Naive thymus-derived CD4-positive, alpha-beta T cell (primary cell): ENCODE data around the gene EVA1B. TPM values are rescaled to one million over a fixed set of nuclear protein-coding genes. Genes with fewer than 3 reads are reported as not detected.

Experiments used
- ATAC-seq: fragments of 150-1000 bp; cut with Tn5 transposase; 2 replicates; pipeline ENCODE4 v1.10.0; 2021; ENCODE audit warnings: mild to moderate bottlenecking, moderate library complexity
- CTCF ChIA-PET: fragments of 350-600 bp; sonication (Branson Sonifier 250); formaldehyde crosslinking; loops from one replicate; lab custom pipeline; 2021; ENCODE audit warnings: antibody characterized with exemption; lab: Charles Lee
- POLR2A ChIA-PET: fragments of 350-600 bp; sonication (Branson Sonifier 250); formaldehyde crosslinking; loops from one replicate; lab custom pipeline; 2021; ENCODE audit warnings: antibody characterized with exemption, inconsistent platforms; lab: Charles Lee
- DNase-seq, 9 donors: peaks; one replicate each; pipeline versions ENCODE4 v3.0.0 to v3.0.0-alpha.2; 2020 to 2022; ENCODE audit warnings: mixed read lengths in 1 of 9
- H3K27ac ChIP-seq: one replicate; pipeline ENCODE4 v1.7.0; 2013; ENCODE audit warnings: mild to moderate bottlenecking, low read depth, low read length, moderate library complexity
- H3K27me3 ChIP-seq, 2 donors: one replicate each; pipeline ENCODE4 v1.7.0; 2013; ENCODE audit warnings: low read length in 2 of 2, mild to moderate bottlenecking in 2 of 2, moderate library complexity in 2 of 2; ENCODE audit not compliant: control insufficient read depth in 2 of 2, insufficient read depth in 2 of 2
- H3K36me3 ChIP-seq, 3 experiments: 1 replicate in 2 of 3; 2 replicates in 1 of 3; pipeline ENCODE4 v1.7.0; 2013; ENCODE audit warnings: low read length in 3 of 3, mild to moderate bottlenecking in 3 of 3, moderate library complexity in 1 of 3; ENCODE audit not compliant: insufficient read depth in 3 of 3, control insufficient read depth in 2 of 3
- H3K4me1 ChIP-seq, 2 donors: one replicate each; pipeline ENCODE4 v1.7.0; 2013; ENCODE audit warnings: low read length in 2 of 2, mild to moderate bottlenecking in 2 of 2, moderate library complexity in 1 of 2; ENCODE audit not compliant: control insufficient read depth in 2 of 2, insufficient read depth in 2 of 2
- H3K4me3 ChIP-seq: 2 replicates; pipeline ENCODE4 v1.7.0; 2013; ENCODE audit warnings: mild to moderate bottlenecking, low read length
- H3K9me3 ChIP-seq, 3 experiments: 1 replicate in 2 of 3; 2 replicates in 1 of 3; pipeline ENCODE4 v1.7.0; 2013; ENCODE audit warnings: low read length in 3 of 3; ENCODE audit not compliant: control insufficient read depth in 2 of 3
- H3K27ac Mint-ChIP-seq, 9 donors: one replicate each; pipeline ENCODE4 v1.8.0; 2020 to 2022; ENCODE audit warnings: mixed read lengths in 9 of 9, mild to moderate bottlenecking in 8 of 9, moderate library complexity in 5 of 9, inconsistent platforms in 2 of 9
- H3K27me3 Mint-ChIP-seq, 5 donors: one replicate each; pipeline ENCODE4 v1.8.0; 2021 to 2022; ENCODE audit warnings: mixed read lengths in 5 of 5, mild to moderate bottlenecking in 1 of 5
- H3K36me3 Mint-ChIP-seq, 5 donors: one replicate each; pipeline ENCODE4 v1.8.0; 2020 to 2022; ENCODE audit warnings: mixed read lengths in 5 of 5, mild to moderate bottlenecking in 3 of 5, inconsistent platforms in 1 of 5
- H3K4me1 Mint-ChIP-seq, 7 donors: one replicate each; pipeline ENCODE4 v1.8.0; 2020 to 2022; ENCODE audit warnings: mixed read lengths in 7 of 7, mild to moderate bottlenecking in 3 of 7, inconsistent platforms in 1 of 7
- H3K4me3 Mint-ChIP-seq, 10 donors: one replicate each; pipeline ENCODE4 v1.8.0; 2020 to 2022; ENCODE audit warnings: mild to moderate bottlenecking in 10 of 10, mixed read lengths in 10 of 10, moderate library complexity in 6 of 10, inconsistent platforms in 2 of 10
- H3K9me3 Mint-ChIP-seq, 11 donors: one replicate each; pipeline ENCODE4 v1.8.0; 2020 to 2022; ENCODE audit warnings: mixed read lengths in 11 of 11, mild to moderate bottlenecking in 4 of 11, inconsistent platforms in 1 of 11, moderate library complexity in 1 of 11
- intact Hi-C, 2 donors: fragments of 100-400 bp; cut with micrococcal nuclease; formaldehyde crosslinking; loops; one replicate each; pipeline ENCODE4 v1.15.1; 2023
- polyA plus RNA-seq, 2 donors: library from polyadenylated mRNA; unstranded; fragments of 300-500 nt; fragmentation: Illumina TruSeq; gene quantifications; one replicate each; pipeline ENCODE4 v1.2.3, GENCODE V29; 2021
- total RNA-seq, 6 experiments: library from RNA in 5 of 6; stranded (reverse) in 5 of 6; gene quantifications; 1 replicate in 5 of 6; 2 replicates in 1 of 6; pipeline ENCODE4 v1.2.3 and lab custom pipeline; 2021 to 2026

The EVA1B gene
- total and polyA plus RNA-seq, 7 experiments from 2014 or later: 0.43 to 12.5 (median 1.5) TPM

DNA sequence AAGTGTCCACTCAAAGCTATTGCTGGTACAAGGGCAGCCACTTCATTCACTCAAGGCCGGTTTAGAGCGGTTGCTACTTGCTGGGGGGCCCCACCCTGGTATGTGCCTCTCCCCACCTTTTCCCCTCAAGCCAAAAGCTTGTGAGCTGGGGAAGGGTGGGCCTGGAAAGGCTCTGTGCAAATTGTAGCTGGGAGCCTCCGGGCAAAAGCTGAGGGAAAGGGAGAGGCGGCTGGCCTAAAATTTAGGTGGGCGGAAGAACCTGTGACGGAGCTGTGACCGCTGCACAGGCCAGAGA is 17.6 kb downstream of the EVA1B start:
- DNase-seq (no peak), ATAC-seq (no peak)
- POLR2A ChIA-PET: interaction anchor here (0.8 to 3.2 kb wide), 8 partner anchors 14 to 158 kb away, joined by 3 to 17 read pairs (median 5); partner anchors contain the start of genes LSM10, MRPS15 and THRAP3
- peaks cover 3 to 31% (median 9%) of the 10 kb centered on the region in 3 experiments for H3K36me3 ChIP-seq
- peaks cover 0 to 6% of the 10 kb centered on the region in 2 donors for H3K4me1 ChIP-seq
- Mint-ChIP-seq H3K4me1 (peaks cover 6 to 39% (median 13%) of the 10 kb centered on the region in 7 donors), H3K27me3 (no peaks in the 10 kb centered on the region), H3K27ac (peak overlapping the region in 5 of 9 donors; percentile 28 to 78 (median 36)), H3K9me3 (peaks cover 0 to 3% (median 0%) of the 10 kb centered on the region in 11 donors), H3K4me3 (peak overlapping the region; percentile 67 to 98 (median 96)), H3K36me3 (peaks cover 0 to 26% (median 13%) of the 10 kb centered on the region in 5 donors)
- no peaks in the 10 kb centered on the region for H3K9me3 ChIP-seq
- intact Hi-C loops: loop anchor here (1.0 to 2.0 kb wide), 7 partner anchors 15 to 157 kb away; partner anchors contain the start of genes THRAP3 (in 2 of the 2) and TRAPPC3 (in 1 of the 2)
- peak overlapping the region; percentile 81 for H3K27ac ChIP-seq
- no peak overlapping the region for H3K4me3 ChIP-seq
- H3K27me3 ChIP-seq: no peaks in the 10 kb centered on the region
- CTCF ChIA-PET: interaction anchor here (0.8 to 1.5 kb wide), 4 partner anchors 20 to 81 kb away, joined by 3 to 5 read pairs (median 3); no protein-coding TSS in a partner anchor

DNA sequence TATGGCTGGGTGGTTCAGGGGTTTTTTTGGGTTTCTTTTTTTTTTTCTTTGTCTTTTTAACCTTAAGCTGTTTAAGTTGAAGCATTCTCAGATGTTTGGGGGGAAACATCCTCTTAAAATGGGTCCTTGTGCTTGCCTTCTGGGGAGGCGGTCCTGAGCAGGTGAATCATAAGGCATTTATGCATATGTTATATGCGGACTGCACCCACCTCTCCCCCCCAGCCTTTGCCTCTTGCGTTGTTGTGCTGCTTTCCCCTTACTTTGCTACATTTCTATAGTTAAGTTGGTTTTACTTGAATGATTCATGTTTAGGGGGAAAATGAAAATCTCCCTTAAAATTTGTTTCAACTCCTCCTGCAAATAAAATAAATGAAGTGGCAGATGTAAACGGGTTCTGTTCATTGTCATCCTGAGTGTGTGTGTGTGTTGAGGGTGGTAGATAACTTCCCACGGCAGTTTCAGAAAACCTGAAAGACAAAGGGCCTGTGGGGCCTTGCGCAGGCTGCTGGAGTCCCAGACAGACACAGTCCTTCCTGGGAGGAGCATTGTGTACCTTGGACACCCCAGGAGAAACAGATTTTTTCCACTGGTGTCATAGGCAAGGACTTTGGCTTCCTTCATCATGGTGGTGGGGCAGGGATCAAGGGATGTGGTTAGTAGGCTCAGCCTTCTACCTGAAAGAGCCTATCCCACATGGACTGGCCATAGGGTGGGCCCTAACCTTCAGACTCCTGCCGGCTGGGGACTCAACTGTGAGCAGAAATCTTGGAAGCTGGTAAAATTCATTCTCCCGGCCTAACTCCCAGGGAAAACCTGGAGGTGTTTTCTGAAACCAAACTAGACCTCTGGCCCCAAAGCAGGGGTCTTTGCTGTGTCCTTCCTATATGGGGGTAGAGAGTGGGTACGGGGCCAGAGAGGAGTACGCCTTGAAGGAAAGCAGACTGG is 18.2 kb downstream of the EVA1B start:
- POLR2A ChIA-PET: interaction anchor here (1.0 to 3.2 kb wide), 5 partner anchors 55 to 159 kb away, joined by 3 to 17 read pairs (median 11); partner anchors contain the start of genes LSM10, MRPS15 and THRAP3
- peaks cover 3 to 37% (median 14%) of the 10 kb centered on the region in 3 experiments for H3K36me3 ChIP-seq
- H3K27ac Mint-ChIP-seq: peak overlapping the region; percentile 28 to 85 (median 45)
- H3K4me3 Mint-ChIP-seq: peak overlapping the region; percentile 67 to 98 (median 96)
- ATAC-seq (no peak), DNase-seq (peak in 2 of 9 donors; percentile 8 to 37)
- H3K27me3 ChIP-seq: no peaks in the 10 kb centered on the region
- H3K4me3 ChIP-seq: no peak overlapping the region
- H3K9me3 Mint-ChIP-seq: peaks cover 0 to 2% (median 0%) of the 10 kb centered on the region in 11 donors
- no peaks in the 10 kb centered on the region for H3K27me3 Mint-ChIP-seq
- CTCF ChIA-PET: interaction anchor here (0.8 to 1.5 kb wide), 4 partner anchors 37 to 107 kb away, joined by 3 read pairs; no protein-coding TSS in a partner anchor
- H3K27ac ChIP-seq: peak overlapping the region; percentile 81
- H3K9me3 ChIP-seq: no peaks in the 10 kb centered on the region
- H3K4me1 Mint-ChIP-seq: peaks cover 6 to 40% (median 13%) of the 10 kb centered on the region in 7 donors
- peaks cover 0 to 6% of the 10 kb centered on the region in 2 donors for H3K4me1 ChIP-seq
- intact Hi-C loops: no loop called here
- peaks cover 4 to 26% (median 17%) of the 10 kb centered on the region in 5 donors for H3K36me3 Mint-ChIP-seq

DNA sequence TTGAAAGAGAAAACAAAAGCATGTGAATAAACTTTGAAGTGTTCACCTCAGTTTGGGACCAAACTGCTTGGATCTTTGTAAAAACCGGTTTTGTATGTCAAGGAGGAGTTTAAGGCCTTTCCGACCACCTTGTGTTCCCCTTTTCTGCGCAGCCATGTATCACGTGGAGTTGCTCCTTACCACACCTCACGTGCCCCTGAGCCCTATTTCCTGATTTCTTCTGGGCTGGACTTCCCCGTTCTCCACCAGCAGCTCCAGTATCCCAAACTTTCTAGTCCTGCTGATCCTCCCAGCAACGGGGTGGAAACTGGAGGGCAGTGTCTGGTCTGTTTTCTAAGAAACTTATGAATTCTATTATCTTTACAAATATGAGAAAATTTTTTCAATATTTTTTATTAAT is 18.9 kb downstream of the EVA1B start:
- ATAC-seq (no peak), DNase-seq (no peak)
- Histone ChIP-seq H3K36me3 (peaks cover 3 to 44% (median 15%) of the 10 kb centered on the region in 3 experiments), H3K27me3 (no peaks in the 10 kb centered on the region), H3K9me3 (no peaks in the 10 kb centered on the region), H3K4me1 (peaks cover 0 to 6% of the 10 kb centered on the region in 2 donors), H3K4me3 (no peak overlapping the region), H3K27ac (no peak overlapping the region)
- H3K4me1 Mint-ChIP-seq: peaks cover 6 to 38% (median 13%) of the 10 kb centered on the region in 7 donors
- CTCF ChIA-PET: interaction anchor here (1.0 kb wide), 1 partner anchor 108 kb away, joined by 3 read pairs; no protein-coding TSS in a partner anchor
- H3K4me3 Mint-ChIP-seq: no peak overlapping the region
- intact Hi-C loops: no loop called here
- POLR2A ChIA-PET: interaction anchor here (0.6 to 0.7 kb wide), 2 partner anchors 732 to 1660 kb away, joined by 3 to 5 read pairs; no protein-coding TSS in a partner anchor
- peaks cover 4 to 28% (median 17%) of the 10 kb centered on the region in 5 donors for H3K36me3 Mint-ChIP-seq
- no peaks in the 10 kb centered on the region for H3K27me3 Mint-ChIP-seq
- peak overlapping the region in 2 of 9 donors; percentile 43 to 59 for H3K27ac Mint-ChIP-seq
- H3K9me3 Mint-ChIP-seq: peaks cover 0 to 2% (median 0%) of the 10 kb centered on the region in 11 donors

DNA sequence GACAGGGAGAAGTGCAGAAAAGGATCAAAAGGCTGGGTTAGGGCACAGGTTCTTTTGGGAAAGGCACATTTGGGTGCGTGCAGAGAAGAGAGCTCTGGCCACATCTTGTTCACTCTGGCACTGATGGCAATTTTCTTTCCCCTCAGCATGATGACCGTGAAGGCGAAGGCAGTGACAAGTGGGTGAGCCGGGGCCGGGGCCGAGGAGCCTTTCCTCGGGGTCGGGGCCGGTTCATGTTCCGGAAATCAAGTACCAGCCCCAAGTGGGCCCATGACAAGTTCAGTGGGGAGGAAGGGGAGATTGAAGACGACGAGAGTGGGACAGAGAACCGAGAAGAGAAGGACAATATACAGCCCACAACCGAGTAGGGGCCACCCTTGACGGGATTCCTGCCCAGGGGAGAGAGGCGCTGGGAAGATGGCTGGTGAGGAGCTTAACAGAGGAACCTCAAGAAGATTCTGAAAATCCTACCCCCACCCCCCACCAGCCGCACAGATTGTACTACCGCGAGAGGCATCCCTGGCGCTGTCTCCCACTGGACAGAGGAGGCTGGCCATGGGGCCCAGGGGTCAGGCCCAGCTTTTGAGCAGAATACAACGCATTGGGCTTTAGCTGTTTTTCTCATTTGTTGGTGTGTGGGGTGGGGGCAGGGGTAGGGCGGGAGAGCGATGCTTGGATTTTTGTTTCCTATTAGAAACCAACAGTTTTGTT is 19.6 kb downstream of the EVA1B start:
- no peak overlapping the region for H3K27ac ChIP-seq
- peaks cover 0 to 6% of the 10 kb centered on the region in 2 donors for H3K4me1 ChIP-seq
- ChIA-PET CTCF (interaction anchor here (1.0 kb wide), 1 partner anchor 13 kb away, joined by 3 read pairs; no protein-coding TSS in a partner anchor), POLR2A (interaction anchor here (0.6 to 0.7 kb wide), 2 partner anchors 731 to 1661 kb away, joined by 3 to 5 read pairs; no protein-coding TSS in a partner anchor)
- H3K27ac Mint-ChIP-seq: peak overlapping the region in 5 of 9 donors; percentile 32 to 60 (median 56)
- H3K9me3 ChIP-seq: no peaks in the 10 kb centered on the region
- ATAC-seq (no peak), DNase-seq (no peak)
- H3K36me3 ChIP-seq: peaks cover 3 to 47% (median 15%) of the 10 kb centered on the region in 3 experiments
- H3K4me3 ChIP-seq: no peak overlapping the region
- H3K4me3 Mint-ChIP-seq: peak overlapping the region in 1 of 10 donors; percentile 53
- intact Hi-C loops: no loop called here
- peaks cover 4 to 26% (median 17%) of the 10 kb centered on the region in 5 donors for H3K36me3 Mint-ChIP-seq
- H3K4me1 Mint-ChIP-seq: peaks cover 6 to 37% (median 13%) of the 10 kb centered on the region in 7 donors
- no peaks in the 10 kb centered on the region for H3K27me3 Mint-ChIP-seq
- H3K27me3 ChIP-seq: no peaks in the 10 kb centered on the region
- peaks cover 0 to 2% (median 0%) of the 10 kb centered on the region in 11 donors for H3K9me3 Mint-ChIP-seq

- H3K9me3 ChIP-seq: no peaks in the 10 kb centered on the region
- H3K4me3 ChIP-seq: no peak overlapping the region
- H3K9me3 Mint-ChIP-seq: peaks cover 0 to 2% (median 0%) of the 10 kb centered on the region in 11 donors
- H3K4me3 Mint-ChIP-seq: no peak overlapping the region
- ATAC-seq (no peak), DNase-seq (no peak)
- ChIA-PET POLR2A (no interaction called here), CTCF (interaction anchor here (1.0 kb wide), 1 partner anchor 13 kb away, joined by 3 read pairs; no protein-coding TSS in a partner anchor)
- no peaks in the 10 kb centered on the region for H3K27me3 ChIP-seq
- H3K27ac Mint-ChIP-seq: peak overlapping the region in 4 of 9 donors; percentile 14 to 59 (median 54)
- H3K27me3 Mint-ChIP-seq: no peaks in the 10 kb centered on the region
- H3K4me1 Mint-ChIP-seq: peaks cover 6 to 35% (median 13%) of the 10 kb centered on the region in 7 donors
- H3K4me1 ChIP-seq: peaks cover 0 to 6% of the 10 kb centered on the region in 2 donors
- no peak overlapping the region for H3K27ac ChIP-seq
- intact Hi-C loops: no loop called here
- peaks cover 6 to 53% (median 15%) of the 10 kb centered on the region in 3 experiments for H3K36me3 ChIP-seq
- H3K36me3 Mint-ChIP-seq: peaks cover 4 to 26% (median 17%) of the 10 kb centered on the region in 5 donors
These were observed 20.2 kb downstream of the EVA1B start for GRCh38 chr1:36303244-36303643.
